HepG2 (cell line): ENCODE results near the gene EMC9. TPM values are rescaled to one million over a fixed set of nuclear protein-coding genes. Genes with fewer than 3 reads are reported as not detected.

Source experiments
- CENPBD1 ChIP-seq: sonication (generic); formaldehyde crosslinking; IDR thresholded peaks from 2 replicates; pipeline ENCODE4 v1.8.0; 2022; ENCODE audit warnings: missing genetic modification reagents, low read depth, mild to moderate bottlenecking, borderline replicate concordance
- DBP ChIP-seq: sonication (generic); formaldehyde crosslinking; IDR thresholded peaks from 2 replicates; pipeline ENCODE4 v1.4.0; 2020; ENCODE audit warnings: missing genetic modification reagents; ENCODE audit errors: not compliant biosample characterization
- ETV5 ChIP-seq: IDR thresholded peaks from 2 replicates; pipeline ENCODE4 v1.6.1; 2018; ENCODE audit warnings: missing biosample characterization, missing genetic modification reagents, inconsistent platforms, borderline replicate concordance
- HOXD1 ChIP-seq: sonication (generic); formaldehyde crosslinking; IDR thresholded peaks from 2 replicates; pipeline ENCODE4 v1.5.0; 2020; ENCODE audit warnings: missing genetic modification reagents
- JUND ChIP-seq: sonication (generic); formaldehyde crosslinking; IDR thresholded peaks from 2 replicates; pipeline ENCODE4 v1.8.0; 2022; ENCODE audit warnings: mild to moderate bottlenecking, missing genetic modification reagents
- KIAA2018 ChIP-seq: sonication (generic); formaldehyde crosslinking; IDR thresholded peaks from 2 replicates; pipeline ENCODE4 v1.5.0; 2020; ENCODE audit warnings: mild to moderate bottlenecking, missing genetic modification reagents, borderline replicate concordance
- KLF12 ChIP-seq: sonication (generic); formaldehyde crosslinking; IDR thresholded peaks from 2 replicates; pipeline ENCODE4 v1.4.0; 2020; ENCODE audit warnings: missing genetic modification reagents, borderline replicate concordance
- RBFOX2 ChIP-seq: fragments of 200-400 bp; formaldehyde crosslinking; IDR thresholded peaks from 2 replicates; pipeline ENCODE4 v1.6.1; 2017; ENCODE audit warnings: low read depth, mild to moderate bottlenecking, low read length
- THRA ChIP-seq: sonication (generic); formaldehyde crosslinking; IDR thresholded peaks from 2 replicates; pipeline ENCODE4 v1.4.0; 2020; ENCODE audit warnings: missing genetic modification reagents, borderline replicate concordance
- TRIM24 ChIP-seq: sonication (generic); formaldehyde crosslinking; IDR thresholded peaks from 2 replicates; pipeline ENCODE4 v1.8.0; 2022; ENCODE audit warnings: mild to moderate bottlenecking, missing genetic modification reagents
- YEATS4 ChIP-seq: sonication (generic); formaldehyde crosslinking; IDR thresholded peaks from 2 replicates; pipeline ENCODE4 v1.4.0; 2020; ENCODE audit warnings: missing genetic modification reagents, borderline replicate concordance
- ZBTB42 ChIP-seq: sonication (generic); formaldehyde crosslinking; IDR thresholded peaks from 2 replicates; pipeline ENCODE4 v1.5.0; 2020; ENCODE audit warnings: mild to moderate bottlenecking, missing genetic modification reagents
- ZC3H4 ChIP-seq: sonication (generic); formaldehyde crosslinking; IDR thresholded peaks from 2 replicates; pipeline ENCODE4 v1.4.0; 2020; ENCODE audit warnings: missing genetic modification reagents, borderline replicate concordance
- ZNF543 ChIP-seq: sonication (generic); formaldehyde crosslinking; IDR thresholded peaks from 2 replicates; pipeline ENCODE4 v1.4.0; 2020; ENCODE audit warnings: mild to moderate bottlenecking, missing genetic modification reagents
- ZNF580 ChIP-seq: IDR thresholded peaks from 2 replicates; pipeline ENCODE4 v1.6.1; 2016; ENCODE audit warnings: low read depth, borderline replicate concordance
- ZNF639 ChIP-seq: conservative IDR thresholded peaks from 2 replicates; pipeline ENCODE4 v1.6.1; 2018; ENCODE audit warnings: missing genetic modification reagents
- ZSCAN9 ChIP-seq: IDR thresholded peaks from 2 replicates; pipeline ENCODE4 v1.6.1; 2016; ENCODE audit warnings: borderline replicate concordance
- polyA plus RNA-seq, 8 experiments: library from polyadenylated mRNA; depleted of rRNA in 3 of 8; stranded (reverse) in 7 of 8; unstranded in 1 of 8; fragments of >200 nt; fragmentation: Illumina TruSeq in 4 of 8; extraction: Trizol in 4 of 8; gene quantifications; 2 replicates each; pipeline versions ENCODE4 v1.2.1 to v1.2.3, GENCODE V29; 2011 to 2016; ENCODE audit warnings: low read depth in 4 of 8, missing spikeins in 1 of 8, mixed read lengths in 1 of 8; ENCODE audit not compliant: insufficient read depth in 1 of 8
- total RNA-seq, 5 experiments: library from RNA; depleted of rRNA; stranded (reverse); fragments of >200 nt; fragmentation: Illumina TruSeq; extraction: Trizol; gene quantifications; 2 replicates each; pipeline ENCODE4 v1.2.3, GENCODE V29; 2016; ENCODE audit warnings: low read depth in 1 of 5

EMC9 gene
- total and polyA plus RNA-seq, 2 of the 13 experiments (the other 11 are each of a cell fraction or from before 2014, with no cell fraction given): 60.5 to 78.7 TPM

- TF ChIP-seq KIAA2018 (CRISPR knock-in tag) (no peak), ZC3H4 (CRISPR knock-in tag) (no peak), YEATS4 (CRISPR knock-in tag) (no peak), RBFOX2 (no peak), JUND (CRISPR knock-in tag) (no peak), TRIM24 (CRISPR knock-in tag) (no peak), DBP (CRISPR knock-in tag) (no peak), ZBTB42 (CRISPR knock-in tag) (no peak; the same call in 1 of the 2 replicates), ETV5 (no peak), ZNF639 (CRISPR knock-in tag) (no peak), KLF12 (no peak), THRA (CRISPR knock-in tag) (no peak), ZNF543 (CRISPR knock-in tag) (no peak), CENPBD1 (no peak), HOXD1 (CRISPR knock-in tag) (no peak), ZNF580 (CRISPR knock-in tag) (no peak), ZSCAN9 (CRISPR knock-in tag) (no peak)
Observed at GRCh38 chr14:24113379-24113800, 28.0 kb downstream of the EMC9 start (continued).
